DOHH2 (cell line): ENCODE data around the gene LRRC23.

Experiments used
- H3F3A ChIP-seq: fragments of 200-600 bp; sonication (generic), shearing (Covaris generic); 2 replicates; pipeline ENCODE4 v1.6.0; 2016; ENCODE audit warnings: antibody characterized with exemption, mild to moderate bottlenecking; ENCODE audit not compliant: control insufficient read depth, insufficient read depth
- H3K27ac ChIP-seq: fragments of 200-600 bp; sonication (generic); 2 replicates; pipeline ENCODE4 v1.5.1; 2014; ENCODE audit warnings: low read depth, mild to moderate bottlenecking, low read length, moderate library complexity
- H3K27me3 ChIP-seq: fragments of 200-600 bp; sonication (generic); 2 replicates; pipeline ENCODE4 v1.6.1; 2014; ENCODE audit warnings: mild to moderate bottlenecking, low read length, mixed read lengths; ENCODE audit not compliant: control insufficient read depth
- H3K36me3 ChIP-seq: fragments of 200-600 bp; sonication (generic); 2 replicates; pipeline ENCODE4 v1.6.1; 2014; ENCODE audit warnings: mild to moderate bottlenecking, low read length, moderate library complexity, mixed read lengths; ENCODE audit not compliant: control insufficient read depth
- H3K4me1 ChIP-seq: fragments of 200-600 bp; sonication (generic); 2 replicates; pipeline ENCODE4 v1.6.1; 2014; ENCODE audit warnings: mild to moderate bottlenecking, low read length, mixed read lengths; ENCODE audit not compliant: control insufficient read depth
- H3K4me2 ChIP-seq: fragments of 200-600 bp; sonication (generic); 2 replicates; pipeline ENCODE4 v1.6.0; 2014; ENCODE audit warnings: mild to moderate bottlenecking, low read length, moderate library complexity
- H3K4me3 ChIP-seq: fragments of 200-600 bp; sonication (generic); 2 replicates; pipeline ENCODE4 v1.5.1; 2014; ENCODE audit warnings: mild to moderate bottlenecking, low read length, mixed read lengths
- H3K79me2 ChIP-seq: fragments of 200-600 bp; sonication (generic); 2 replicates; pipeline ENCODE4 v1.6.1; 2014; ENCODE audit warnings: mild to moderate bottlenecking, low read length, mixed read lengths; ENCODE audit not compliant: control insufficient read depth
- H3K9me2 ChIP-seq: fragments of 200-600 bp; sonication (generic); replicated peaks from 2 replicates; pipeline ENCODE4 v1.6.1; 2014; ENCODE audit warnings: mild to moderate bottlenecking, low read length, mixed read lengths; ENCODE audit not compliant: control insufficient read depth
- H3K9me3 ChIP-seq: fragments of 200-600 bp; sonication (generic); 2 replicates; pipeline ENCODE4 v1.6.1; 2014; ENCODE audit warnings: antibody characterized with exemption, low read length, mixed read lengths; ENCODE audit not compliant: control insufficient read depth, insufficient read depth
- H4K20me1 ChIP-seq: fragments of 200-600 bp; sonication (generic); 2 replicates; pipeline ENCODE4 v1.6.0; 2014; ENCODE audit warnings: low read depth, mild to moderate bottlenecking, antibody characterized with exemption, low read length, moderate library complexity; ENCODE audit not compliant: control insufficient read depth, insufficient read depth
- CTCF ChIP-seq: fragments of 200-600 bp; sonication (generic); IDR thresholded peaks from one replicate; pipeline ENCODE4 v1.5.1; 2014; ENCODE audit warnings: antibody characterized with exemption, mild to moderate bottlenecking, low read depth, low read length; ENCODE audit not compliant: poor library complexity, severe bottlenecking
- EZH2phosphoT487 ChIP-seq: fragments of 200-600 bp; sonication (generic); IDR thresholded peaks from 2 replicates; pipeline ENCODE4 v1.6.1; 2017; ENCODE audit warnings: borderline replicate concordance, mild to moderate bottlenecking, antibody characterized with exemption, low read length, moderate library complexity, mixed read lengths

Gene LRRC23

DNA sequence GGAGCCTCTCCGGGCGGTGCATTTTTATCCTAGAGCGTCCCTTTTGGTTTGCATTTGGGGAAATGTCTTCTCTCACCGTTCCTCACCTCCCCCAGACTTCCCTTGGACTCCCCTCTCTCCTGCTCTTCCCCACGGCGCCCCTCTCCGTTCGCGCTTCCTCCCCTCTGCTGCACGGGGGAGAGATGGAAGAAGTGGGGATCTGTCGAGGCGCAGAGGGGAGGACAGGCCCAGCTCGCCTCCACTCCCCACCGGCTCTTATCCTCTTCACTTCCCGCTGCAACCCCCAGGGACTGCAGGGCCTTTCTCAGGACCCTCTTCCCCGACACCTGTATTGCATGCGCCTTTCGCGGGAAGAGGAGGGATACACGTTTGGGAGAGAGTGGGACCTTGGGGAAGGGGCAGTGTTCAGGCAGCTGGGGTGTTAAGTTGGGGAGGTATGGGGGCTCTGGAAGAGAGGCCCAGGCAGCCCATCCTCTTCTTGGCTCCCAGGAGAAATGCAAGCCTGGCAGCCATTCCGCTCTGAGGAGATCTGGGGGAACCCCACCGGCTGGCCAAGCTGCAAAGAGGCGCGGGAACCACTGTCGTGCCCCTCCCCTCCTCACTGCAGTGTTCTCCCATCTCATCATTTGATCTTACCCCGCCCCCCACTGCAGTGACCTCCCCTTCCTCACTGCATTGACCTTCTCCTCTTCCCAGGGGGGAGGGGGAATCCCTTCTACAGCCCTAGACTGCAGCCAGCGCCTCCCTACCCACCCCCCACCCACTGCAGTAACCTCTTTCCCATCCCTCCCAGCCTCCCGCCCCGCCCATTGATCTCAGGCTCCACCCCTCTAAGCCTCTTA, 10.5 kb downstream of the LRRC23 start:
- no peaks in the 10 kb centered on the region for H3K9me3 ChIP-seq
- no peaks in the 10 kb centered on the region for H3F3A ChIP-seq
- H3K27me3 ChIP-seq, result peaks cover 66% of the 10 kb centered on the region
- H4K20me1 ChIP-seq, result no peaks in the 10 kb centered on the region
- no peak overlapping the region for H3K27ac ChIP-seq
- H3K4me3 ChIP-seq, result peak overlapping the region; percentile 65
- H3K36me3 ChIP-seq, result no peaks in the 10 kb centered on the region
- peak overlapping the region; percentile 72 for H3K4me2 ChIP-seq
- H3K9me2 ChIP-seq, result no peaks in the 10 kb centered on the region
- no peaks in the 10 kb centered on the region for H3K79me2 ChIP-seq
- peaks cover 18% of the 10 kb centered on the region for H3K4me1 ChIP-seq
- no peak for TF ChIP-seq CTCF
- peak; percentile 94 for TF ChIP-seq EZH2phosphoT487

DNA sequence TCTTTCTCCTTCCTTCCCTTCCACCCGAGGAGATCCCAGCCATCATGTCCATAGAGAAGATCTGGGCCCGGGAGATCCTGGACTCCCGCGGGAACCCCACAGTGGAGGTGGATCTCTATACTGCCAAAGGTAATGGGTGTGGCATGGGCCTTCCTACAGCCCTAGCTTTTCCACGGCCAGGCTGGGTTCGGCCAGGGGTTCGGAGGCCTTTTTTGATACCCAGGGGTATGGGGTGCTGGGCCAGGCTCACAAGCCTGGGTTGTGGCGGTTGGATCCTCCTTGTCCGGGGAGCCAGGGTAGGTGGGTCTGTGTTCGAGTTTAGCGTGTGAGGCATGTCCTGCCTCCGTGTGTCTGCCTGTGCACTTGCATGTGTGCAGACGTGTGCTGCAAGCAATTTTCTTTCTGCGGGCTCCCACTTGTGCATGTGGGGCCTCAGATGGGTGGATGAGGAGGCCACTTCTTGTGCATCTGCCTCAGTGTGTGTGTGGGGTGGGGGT, 11.2 kb downstream of the LRRC23 start:
- Histone ChIP-seq H3K27me3 (peaks cover 66% of the 10 kb centered on the region), H3F3A (no peaks in the 10 kb centered on the region), H3K36me3 (no peaks in the 10 kb centered on the region), H3K27ac (no peak overlapping the region), H4K20me1 (no peaks in the 10 kb centered on the region), H3K9me3 (no peaks in the 10 kb centered on the region), H3K4me2 (no peak overlapping the region), H3K4me3 (no peak overlapping the region), H3K9me2 (no peaks in the 10 kb centered on the region), H3K79me2 (no peaks in the 10 kb centered on the region), H3K4me1 (peaks cover 18% of the 10 kb centered on the region)
- no peak for TF ChIP-seq EZH2phosphoT487
- TF ChIP-seq CTCF, result no peak

DNA sequence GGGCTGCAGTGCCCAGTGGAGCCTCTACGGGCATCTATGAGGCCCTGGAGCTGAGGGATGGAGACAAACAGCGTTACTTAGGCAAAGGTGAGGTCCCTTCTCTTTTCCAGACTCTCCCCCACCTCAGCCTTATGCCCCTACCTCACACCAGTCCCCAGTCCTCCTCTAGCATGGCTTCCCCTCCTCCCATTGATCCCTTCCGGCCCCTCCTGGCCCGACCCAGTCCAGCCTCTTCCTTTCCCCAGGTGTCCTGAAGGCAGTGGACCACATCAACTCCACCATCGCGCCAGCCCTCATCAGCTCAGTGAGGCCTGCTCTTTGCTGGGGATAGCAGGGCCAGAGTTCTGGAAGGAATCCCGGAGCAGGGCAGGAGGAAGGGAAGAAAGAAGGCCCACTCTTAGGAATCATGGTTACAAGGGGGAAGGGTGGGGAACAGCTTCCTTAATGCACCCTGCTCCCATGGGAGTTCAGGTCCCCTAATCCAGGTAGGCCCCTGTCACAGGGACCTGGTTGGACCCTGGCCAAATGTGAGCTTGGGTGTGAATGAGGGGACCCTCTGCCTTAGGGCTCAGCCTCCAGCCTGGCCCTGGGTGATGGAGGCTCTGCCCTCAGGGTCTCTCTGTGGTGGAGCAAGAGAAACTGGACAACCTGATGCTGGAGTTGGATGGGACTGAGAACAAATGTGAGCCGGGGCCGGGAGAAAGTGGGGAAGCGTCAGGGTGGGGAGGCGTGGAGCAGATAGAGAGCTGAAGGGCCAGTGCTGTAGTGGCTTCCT, 12.0 kb downstream of the LRRC23 start:
- Histone ChIP-seq H3K4me2 (no peak overlapping the region), H3K27ac (no peak overlapping the region)

More for the DNA sequence above, 12.0 kb downstream of the LRRC23 start:
- Histone ChIP-seq H3K4me1 (peaks cover 22% of the 10 kb centered on the region), H3K27me3 (peaks cover 66% of the 10 kb centered on the region), H3F3A (no peaks in the 10 kb centered on the region; the same call in 1 of the 2 replicates), H3K36me3 (no peaks in the 10 kb centered on the region), H3K9me3 (no peaks in the 10 kb centered on the region), H4K20me1 (no peaks in the 10 kb centered on the region), H3K79me2 (no peaks in the 10 kb centered on the region), H3K9me2 (no peaks in the 10 kb centered on the region), H3K4me3 (no peak overlapping the region)
- TF ChIP-seq CTCF (no peak), EZH2phosphoT487 (no peak)
